GM20000 (cell line): ENCODE results near the gene SLC7A9.

Experiments used
- DNase-seq: peaks from one replicate; pipeline ENCODE4 v3.0.0; 2012; ENCODE audit warnings: low spot score
- CTCF ChIP-seq: IDR thresholded peaks from 2 replicates; pipeline ENCODE4 v1.5.1; 2012; ENCODE audit warnings: mild to moderate bottlenecking, control low read depth; ENCODE audit errors: extremely low read depth, missing control alignments

SLC7A9 gene

GRCh38 chr19:32876236-32876918 is 6.8 kb upstream of the SLC7A9 start:
- TF ChIP-seq CTCF = no peak

DNA sequence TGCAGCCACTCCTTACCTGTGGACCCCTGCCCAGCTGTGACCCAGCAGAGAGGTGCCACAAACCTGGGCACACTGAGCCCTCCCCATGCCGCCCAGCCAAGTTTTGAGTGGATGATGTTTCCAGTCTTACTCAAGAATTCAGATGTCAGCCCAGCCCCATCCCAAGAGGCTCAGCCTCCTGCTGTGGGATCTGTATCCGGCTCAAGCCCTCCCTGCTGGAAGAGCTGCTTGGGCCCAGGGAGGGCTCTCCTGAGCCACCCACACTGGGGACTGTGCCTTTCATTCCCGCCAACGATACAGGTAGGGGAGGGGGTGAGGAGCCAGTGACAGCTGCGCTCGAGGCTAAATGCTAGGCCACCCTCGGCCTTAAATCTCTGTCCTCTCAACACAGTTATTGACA is 5.9 kb upstream of the SLC7A9 start:
- DNase-seq = no peak
- TF ChIP-seq CTCF = no peak

More at GRCh38 chr19:32876236-32876918, 6.8 kb upstream of the SLC7A9 start:
- DNase-seq = peak; percentile 1

GRCh38 chr19:32874605-32875004 is 5.0 kb upstream of the SLC7A9 start:
- no peak for TF ChIP-seq CTCF
- no peak for DNase-seq

GRCh38 chr19:32873247-32873959 is 3.8 kb upstream of the SLC7A9 start:
- no peak for TF ChIP-seq CTCF
- no peak for DNase-seq

- TF ChIP-seq CTCF = no peak
- DNase-seq = no peak
These were observed 2.8 kb upstream of the SLC7A9 start for GRCh38 chr19:32872391-32872790.

GRCh38 chr19:32870981-32871451 is 1.4 kb upstream of the SLC7A9 start:
- no peak for DNase-seq
- TF ChIP-seq CTCF = no peak

- DNase-seq = no peak
- TF ChIP-seq CTCF = no peak
These were observed 503 bp upstream of the SLC7A9 start for GRCh38 chr19:32869966-32870573.
